Fibroblast of mammary gland (primary cell): Measurements from ENCODE around the gene DSCAML1.

Source experiments
- DNase-seq: peaks from one replicate; pipeline ENCODE4 v3.0.0-alpha.2; 2010; ENCODE audit warnings: low read depth
- H3K4me3 ChIP-seq: 2 replicates; pipeline ENCODE4 v1.5.1; 2011; ENCODE audit warnings: low read depth, mild to moderate bottlenecking, low read length, moderate library complexity; ENCODE audit not compliant: control insufficient read depth
- CTCF ChIP-seq: conservative IDR thresholded peaks from 2 replicates; pipeline ENCODE4 v1.5.1; 2011; ENCODE audit warnings: low read depth, low read length, inconsistent platforms; ENCODE audit not compliant: control insufficient read depth, insufficient read depth

DSCAML1 gene

GRCh38 chr11:117663414-117663813 is 133.6 kb downstream of the DSCAML1 start:
- no peak for DNase-seq
- no peak for TF ChIP-seq CTCF
- H3K4me3 ChIP-seq: no peak overlapping the region

- DNase-seq: no peak
- no peak for TF ChIP-seq CTCF
- H3K4me3 ChIP-seq: no peak overlapping the region
These were observed 134.2 kb downstream of the DSCAML1 start for GRCh38 chr11:117662671-117663269.

GRCh38 chr11:117662255-117662654 is 134.8 kb downstream of the DSCAML1 start:
- no peak overlapping the region for H3K4me3 ChIP-seq
- no peak for DNase-seq
- TF ChIP-seq CTCF: no peak

- H3K4me3 ChIP-seq: no peak overlapping the region
- no peak for DNase-seq
- TF ChIP-seq CTCF: no peak
These were observed 138.2 kb downstream of the DSCAML1 start for GRCh38 chr11:117658809-117659208.

GRCh38 chr11:117657794-117658193 is 139.2 kb downstream of the DSCAML1 start:
- no peak for DNase-seq
- no peak overlapping the region for H3K4me3 ChIP-seq
- no peak for TF ChIP-seq CTCF

GRCh38 chr11:117654281-117655255 is 142.4 kb downstream of the DSCAML1 start:
- no peak for DNase-seq
- TF ChIP-seq CTCF: no peak
- no peak overlapping the region for H3K4me3 ChIP-seq
